GM19193 (cell line): Measurements from ENCODE around the gene FAM13B.

ENCODE experiments used
- POLR2A ChIP-seq: IDR thresholded peaks from 4 replicates; pipeline ENCODE4 v1.6.1; 2011; ENCODE audit not compliant: insufficient read depth, insufficient read length; ENCODE audit errors: extremely low read depth

The FAM13B gene

DNA sequence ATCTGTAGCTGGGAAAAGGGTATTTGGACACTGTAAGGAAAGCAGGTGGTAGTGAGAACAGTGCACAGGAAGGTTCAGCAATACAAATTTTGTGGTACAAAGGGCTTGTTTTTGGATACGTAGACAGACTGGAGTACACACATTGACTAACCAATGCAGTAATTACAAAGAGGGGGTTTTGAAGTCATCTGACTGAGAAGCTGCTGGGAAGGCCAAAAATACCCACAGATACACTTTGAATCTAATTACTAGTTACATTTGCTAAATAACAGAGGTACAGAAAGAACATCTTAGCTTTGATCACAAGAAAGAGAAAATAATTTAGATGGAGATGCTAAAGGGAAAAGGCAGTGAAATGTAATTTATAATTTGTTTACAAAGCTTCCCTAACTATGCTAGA, 97.7 kb downstream of the FAM13B start:
- TF ChIP-seq POLR2A, result no peak

DNA sequence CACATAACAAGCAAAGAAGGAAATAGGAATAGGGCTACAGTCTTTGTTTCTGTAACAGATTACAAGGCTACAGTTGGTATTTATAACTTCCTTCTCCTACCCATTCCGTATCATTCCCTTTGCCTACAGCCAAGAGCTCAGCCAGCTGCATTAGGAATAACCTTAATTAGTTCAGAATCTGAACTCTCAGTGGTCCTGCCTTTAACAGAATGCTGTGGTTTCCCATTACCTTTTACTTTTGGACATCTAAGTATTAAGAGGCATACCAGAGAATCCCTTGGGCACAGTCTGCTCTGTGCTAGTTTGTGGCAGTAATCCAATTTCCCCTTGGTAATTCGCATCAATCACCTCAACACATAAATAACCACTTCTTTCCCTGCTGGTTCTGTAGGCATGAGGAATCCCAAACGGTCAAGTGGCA, 99.4 kb downstream of the FAM13B start:
- TF ChIP-seq POLR2A, result no peak

DNA sequence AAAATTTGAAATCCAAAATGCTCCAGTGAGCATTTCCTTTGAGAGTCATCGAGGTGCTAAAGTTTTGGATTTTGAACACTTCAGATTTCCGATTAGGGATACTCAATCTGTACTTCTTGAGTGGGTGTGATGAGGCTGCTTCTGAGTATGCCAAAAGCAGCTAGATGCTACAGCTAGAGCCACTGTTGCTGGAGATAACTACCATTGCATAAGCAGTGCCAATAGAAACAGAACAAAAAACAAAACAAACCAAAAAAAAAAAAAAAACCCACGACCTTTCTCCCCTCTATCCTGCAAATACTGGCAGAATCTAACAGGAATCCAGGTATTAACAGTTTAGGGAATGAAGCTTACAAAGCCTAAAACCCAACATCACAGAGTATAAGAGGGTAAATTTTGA, 100.1 kb downstream of the FAM13B start:
- no peak for TF ChIP-seq POLR2A

DNA sequence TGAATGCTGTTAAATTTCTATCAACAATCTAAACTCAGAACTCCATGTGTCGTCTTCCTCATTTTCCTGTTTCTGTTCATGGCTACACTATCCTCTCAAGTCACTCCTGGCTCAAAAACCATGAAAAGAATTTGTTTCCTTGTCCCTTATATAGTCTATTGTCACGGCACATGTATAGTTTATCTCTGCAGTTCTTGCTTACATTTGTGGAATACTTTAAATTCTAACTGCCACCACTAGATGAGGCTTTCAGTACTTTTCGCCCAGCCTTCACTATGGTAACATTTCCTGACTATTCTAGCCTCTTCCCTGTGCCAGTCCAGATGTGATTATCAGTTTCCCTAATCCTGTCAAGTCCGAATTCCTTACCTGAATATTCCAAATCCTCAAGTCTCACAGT, 109.0 kb downstream of the FAM13B start:
- no peak for TF ChIP-seq POLR2A

DNA sequence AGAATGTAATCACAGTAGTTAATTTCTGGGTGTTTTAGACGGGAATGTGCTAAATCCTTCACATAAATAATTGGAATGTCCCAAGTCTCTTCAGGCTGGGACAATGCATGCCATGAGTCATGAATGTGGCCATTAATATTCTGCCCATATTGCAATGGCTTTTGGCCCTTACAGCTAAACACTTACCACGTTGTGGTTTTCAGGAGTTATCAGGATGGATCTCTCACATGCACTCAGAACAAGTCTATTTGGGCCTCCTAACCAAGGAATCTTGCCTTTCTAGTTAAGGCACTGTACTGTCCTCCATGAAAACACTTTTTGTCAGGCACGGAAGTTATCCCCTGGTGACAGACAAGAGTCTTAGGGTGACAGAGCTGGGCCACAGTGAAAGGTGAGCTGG, 110.9 kb downstream of the FAM13B start:
- TF ChIP-seq POLR2A, result no peak

DNA sequence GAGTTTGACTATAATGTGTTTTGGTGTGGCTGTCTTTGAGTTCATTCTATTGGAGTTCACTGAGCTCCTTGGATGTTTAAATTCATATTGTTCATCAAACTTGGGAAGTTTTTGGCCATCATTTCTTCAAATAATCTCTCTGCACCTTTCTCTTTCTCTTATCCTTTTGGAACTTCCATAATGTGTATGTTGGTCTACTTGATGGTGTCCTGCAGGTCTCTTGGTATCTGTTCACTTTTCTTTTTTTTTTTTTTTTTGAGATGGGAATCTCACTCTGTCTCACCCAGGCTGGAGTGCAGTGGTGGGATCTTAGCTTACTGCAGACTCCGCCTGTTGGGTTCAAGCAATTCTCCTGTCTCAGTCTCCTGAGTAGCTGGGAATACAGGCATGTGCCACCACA, 116.0 kb downstream of the FAM13B start:
- TF ChIP-seq POLR2A, result no peak

DNA sequence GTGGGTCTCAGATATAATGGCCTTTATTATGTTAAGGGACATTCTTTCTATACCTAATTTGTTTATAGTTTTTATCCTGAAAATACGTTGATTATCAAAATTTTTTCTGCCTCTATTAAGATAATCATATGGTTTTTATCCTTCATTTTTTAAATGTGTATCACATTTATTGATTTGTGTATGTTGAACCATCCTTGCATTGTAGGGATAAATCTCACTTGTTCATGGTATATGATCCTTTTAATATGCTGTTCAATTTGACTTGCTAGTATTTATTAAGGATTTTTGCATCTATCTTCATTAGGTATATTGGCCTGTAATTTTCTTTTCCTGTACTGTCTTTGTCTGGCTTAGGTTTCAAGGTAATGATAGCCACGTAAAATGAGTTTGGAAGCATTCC, 118.1 kb downstream of the FAM13B start:
- TF ChIP-seq POLR2A, result no peak

DNA sequence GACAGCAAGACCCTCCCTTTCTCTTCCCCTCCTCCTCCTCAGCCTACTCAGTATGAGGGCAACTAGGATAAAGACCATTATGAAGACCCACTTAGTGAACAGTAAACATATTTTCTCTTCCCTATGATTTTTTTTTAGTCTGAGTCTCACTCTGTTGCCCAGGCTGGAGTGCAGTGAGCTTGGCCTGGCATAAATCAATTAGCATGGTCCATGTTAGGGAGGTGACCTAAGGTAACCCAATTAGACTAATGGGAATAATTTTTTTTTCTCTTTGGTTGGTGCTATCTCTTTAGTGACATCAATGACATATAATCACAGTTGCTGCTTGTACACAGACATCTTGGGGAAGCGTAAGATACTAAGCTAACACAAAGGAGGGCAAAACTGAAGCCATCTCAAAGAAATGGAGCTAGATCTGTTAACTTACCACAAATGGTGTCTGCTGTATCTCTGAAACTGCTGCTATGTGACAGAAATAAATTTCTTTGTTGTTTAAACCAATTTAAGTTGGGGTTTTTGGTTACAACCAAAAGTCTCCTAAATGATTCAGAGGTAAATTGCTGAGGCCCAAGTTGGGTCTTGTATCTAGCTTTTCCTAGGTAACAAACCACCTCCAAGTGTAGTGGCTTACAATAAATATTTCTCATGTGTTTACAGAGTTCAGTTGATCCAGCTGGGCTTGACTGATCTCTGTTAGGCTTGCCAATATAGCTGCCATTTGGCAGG, 130.3 kb downstream of the FAM13B start:
- no peak for TF ChIP-seq POLR2A

DNA sequence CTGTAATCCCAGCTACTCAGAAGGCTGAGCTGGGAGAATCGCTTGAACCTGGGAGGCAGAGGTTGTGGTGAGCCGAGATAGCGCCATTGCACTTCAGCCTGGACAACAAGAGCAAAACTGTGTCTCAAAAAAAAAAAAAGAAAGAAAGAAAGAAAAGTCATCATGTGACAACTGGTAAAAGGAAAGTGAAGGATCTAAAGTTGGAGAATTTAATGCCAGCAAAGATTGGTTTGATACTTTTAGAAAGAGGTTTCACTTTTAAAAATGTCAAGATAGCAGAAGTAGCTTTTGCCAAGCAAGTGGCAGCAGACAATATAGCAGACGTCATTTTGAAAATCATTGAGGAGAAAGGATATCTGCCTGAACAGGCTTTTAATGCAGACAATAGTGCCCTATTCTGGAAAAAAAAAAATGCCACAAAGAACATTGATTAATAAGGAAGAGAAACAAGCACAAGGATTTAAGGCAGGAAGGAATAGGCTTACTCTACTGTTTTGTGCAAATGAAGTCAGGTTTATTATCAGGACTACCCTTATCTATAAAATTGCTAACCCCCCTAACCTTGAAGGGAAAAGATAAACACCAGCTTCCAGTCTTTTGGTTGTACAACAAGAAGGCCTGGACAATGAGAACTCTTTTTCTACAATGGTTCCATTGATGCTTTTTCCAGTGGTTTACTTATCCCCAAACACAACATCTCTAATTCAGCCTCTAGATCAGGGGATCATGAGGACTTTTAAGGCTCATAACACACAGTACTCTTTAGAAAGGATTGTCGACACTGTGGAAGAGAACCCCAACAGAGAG, 131.7 kb downstream of the FAM13B start:
- TF ChIP-seq POLR2A, result no peak

DNA sequence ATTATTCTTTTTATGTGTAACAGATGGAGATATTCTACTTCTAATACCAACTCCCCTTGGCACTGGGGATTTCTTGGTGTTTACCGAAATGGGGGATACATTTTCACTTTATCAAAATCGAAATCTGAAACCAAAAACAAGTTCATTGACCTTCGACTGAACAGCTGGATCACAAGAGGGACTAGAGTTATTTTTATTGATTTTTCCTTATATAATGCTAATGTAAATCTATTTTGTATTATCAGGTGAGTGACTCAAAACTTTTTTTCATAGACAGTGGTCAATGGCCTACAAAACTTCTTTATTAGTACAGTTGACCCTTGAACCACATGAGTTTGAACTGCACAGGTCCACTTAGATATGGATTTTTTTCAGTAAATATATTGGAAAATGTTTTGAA, 133.4 kb downstream of the FAM13B start:
- no peak for TF ChIP-seq POLR2A

DNA sequence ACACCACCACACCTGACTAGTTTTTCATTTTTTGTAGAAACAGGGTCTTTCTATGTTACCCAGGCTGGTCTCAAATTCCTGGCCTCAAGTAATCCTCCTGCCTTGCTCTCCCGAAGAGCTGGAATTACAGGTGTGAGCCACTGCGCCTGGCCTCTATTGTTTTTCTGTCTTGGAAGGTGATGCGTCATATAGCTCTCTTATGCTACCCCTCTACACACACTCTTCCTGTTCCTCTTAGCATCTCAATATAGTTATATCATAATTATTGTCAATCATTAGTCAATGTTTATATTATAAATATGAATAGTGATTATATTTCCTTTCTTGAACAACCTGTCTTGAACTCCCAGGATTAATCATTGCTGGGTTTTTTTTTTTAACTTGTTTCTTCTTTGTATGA, 136.3 kb downstream of the FAM13B start:
- TF ChIP-seq POLR2A, result no peak

DNA sequence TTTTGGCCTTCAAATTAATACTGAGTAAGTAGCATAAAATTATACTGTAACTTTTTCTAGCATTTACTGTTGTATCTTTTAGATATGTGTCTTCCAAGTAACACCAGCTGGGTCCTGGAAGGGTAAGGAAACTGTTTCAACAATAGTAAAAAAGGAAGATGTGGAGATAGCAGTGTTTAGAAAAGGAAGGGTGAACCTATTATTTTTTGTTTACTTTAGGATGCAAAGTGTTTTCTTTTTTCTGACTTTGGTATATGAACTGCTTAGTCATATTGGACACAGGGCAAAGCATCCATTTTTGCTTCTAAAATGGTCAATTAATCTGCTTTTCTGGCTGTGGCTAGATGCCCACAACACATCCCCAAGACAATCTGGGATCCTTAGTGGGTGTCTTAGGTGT, 138.3 kb downstream of the FAM13B start:
- no peak for TF ChIP-seq POLR2A

DNA sequence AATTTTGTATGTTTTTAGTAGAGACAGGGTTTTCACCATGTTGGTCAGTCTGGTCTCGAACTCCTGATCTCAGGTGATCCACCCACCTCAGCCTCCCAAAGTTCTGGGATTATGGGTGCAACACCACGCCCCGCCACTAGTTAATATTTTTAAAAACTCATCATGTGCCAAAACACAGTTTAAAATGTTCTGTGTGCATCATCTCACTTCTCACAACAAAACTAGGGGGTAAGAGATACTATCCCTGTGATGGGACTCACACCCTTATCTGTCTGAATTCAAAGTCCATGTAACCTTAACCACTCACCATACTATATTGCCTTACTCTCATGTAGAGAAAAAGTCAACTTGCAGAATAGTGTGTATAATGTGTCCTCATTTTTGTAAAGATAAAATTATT, 141.0 kb downstream of the FAM13B start:
- TF ChIP-seq POLR2A, result no peak

DNA sequence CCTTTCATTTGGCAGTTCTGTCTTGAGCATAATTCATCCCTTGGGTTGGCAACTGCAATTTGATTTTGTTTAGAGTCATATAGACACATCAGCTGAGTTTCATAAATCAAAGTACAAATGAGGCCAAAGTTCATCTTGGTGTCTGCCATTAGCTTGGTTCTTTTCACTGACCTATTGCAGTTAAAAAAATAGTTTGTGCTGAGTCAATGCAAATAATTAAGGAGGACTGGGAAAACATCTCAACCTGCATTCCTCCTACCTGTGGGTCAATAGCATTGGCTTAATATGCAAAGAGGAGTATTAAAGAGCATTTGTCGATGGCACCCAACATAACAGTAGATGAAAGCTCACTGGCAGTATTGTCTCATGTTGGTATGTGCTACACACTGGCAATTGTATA, 142.0 kb downstream of the FAM13B start:
- no peak for TF ChIP-seq POLR2A

DNA sequence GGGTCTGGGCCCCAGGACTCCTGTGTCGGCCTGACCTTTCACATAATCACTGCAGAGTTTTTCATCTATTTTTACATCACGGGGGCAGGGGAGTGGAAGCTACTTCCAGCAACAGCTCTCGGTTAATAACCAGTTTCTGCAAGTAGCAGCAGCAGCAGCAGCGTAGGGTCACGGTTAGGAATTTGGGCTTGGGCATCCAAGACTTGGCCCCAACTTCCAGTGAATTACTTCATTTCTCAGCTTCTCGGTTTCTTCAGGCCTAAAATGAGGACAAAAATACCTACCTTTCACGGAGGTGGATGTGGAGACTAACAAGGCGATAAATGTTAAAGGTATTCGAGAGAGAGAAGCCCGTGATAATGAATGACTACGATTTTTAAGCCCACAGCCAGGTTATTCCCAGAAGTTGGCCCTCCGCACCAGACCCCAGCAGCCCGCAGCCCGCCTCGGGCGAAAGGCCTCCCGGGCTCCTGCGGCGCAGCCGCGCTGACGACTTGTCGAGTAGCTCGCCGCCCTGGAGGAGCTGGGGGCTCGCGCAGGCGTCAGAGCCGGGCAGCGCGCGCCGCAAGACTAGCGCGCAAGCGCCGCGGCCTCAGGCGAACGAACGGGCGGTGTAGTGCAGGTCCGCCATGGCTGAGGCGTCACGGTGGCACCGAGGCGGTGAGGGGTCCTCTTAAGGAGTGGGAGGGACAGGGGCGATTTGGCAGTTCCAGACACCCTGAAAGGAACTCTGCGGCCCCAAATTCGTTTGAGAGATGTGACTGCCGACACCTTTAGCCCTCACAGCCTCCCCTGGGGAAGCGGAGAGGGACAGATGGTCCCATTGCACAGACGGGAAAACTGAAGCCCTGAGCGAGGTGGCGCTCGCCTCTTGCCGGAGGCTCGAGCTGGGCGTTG, 143.8 kb downstream of the FAM13B start, which contains the start of gene PKD2L2:
Gene PKD2L2, plus strand, starts transcription at position 595 of the 897 bp plus-strand sequence. Its CDS starts 35 bp downstream, at position 630.
- TF ChIP-seq POLR2A, result peak; percentile 97
